Activated T-helper 1 cell treated with Interleukin-2 at 50 U/mL for 16 hours (primary cell): Measurements from ENCODE around the gene GRAMD2B.
"Not testable (repeated sequence)": the region's sequence is repeated elsewhere in the genome, so short reads cannot be mapped to it uniquely, and the experiment has no call there.

Source experiments
- DNase-seq: peaks from one replicate; pipeline ENCODE4 v3.0.0-alpha.2; 2020; ENCODE audit warnings: low read depth

The GRAMD2B gene

GRCh38 chr5:126513302-126513701 is 90.1 kb downstream of the GRAMD2B start:
- DNase-seq = no peak

- DNase-seq = no peak
These were observed 90.5 kb downstream of the GRAMD2B start for GRCh38 chr5:126513703-126514102.

GRCh38 chr5:126514131-126514557 is 90.9 kb downstream of the GRAMD2B start:
- no peak for DNase-seq

- DNase-seq = no peak
These were observed 91.4 kb downstream of the GRAMD2B start for GRCh38 chr5:126514558-126515141.

- DNase-seq = no peak
These were observed 92.1 kb downstream of the GRAMD2B start for GRCh38 chr5:126515337-126515736.

- DNase-seq = no peak
These were observed 92.9 kb downstream of the GRAMD2B start for GRCh38 chr5:126516133-126516532.

GRCh38 chr5:126516852-126517251 is 93.6 kb downstream of the GRAMD2B start:
- DNase-seq = no peak

GRCh38 chr5:126519223-126519622 is 96.0 kb downstream of the GRAMD2B start:
- not testable (repeated sequence) for DNase-seq

- no peak for DNase-seq
These were observed 96.7 kb downstream of the GRAMD2B start for GRCh38 chr5:126519637-126520592.

- no peak for DNase-seq
These were observed 97.4 kb downstream of the GRAMD2B start for GRCh38 chr5:126520593-126520953.

GRCh38 chr5:126521130-126521529 is 97.9 kb downstream of the GRAMD2B start:
- DNase-seq = no peak

GRCh38 chr5:126523818-126524510 is 100.8 kb downstream of the GRAMD2B start:
- no peak for DNase-seq

- no peak for DNase-seq
These were observed 102.5 kb downstream of the GRAMD2B start for GRCh38 chr5:126525630-126526245.

- no peak for DNase-seq
These were observed 103.3 kb downstream of the GRAMD2B start for GRCh38 chr5:126526493-126526892.

- no peak for DNase-seq
These were observed 103.9 kb downstream of the GRAMD2B start for GRCh38 chr5:126527158-126527557.

GRCh38 chr5:126527892-126528291 is 104.7 kb downstream of the GRAMD2B start:
- no peak for DNase-seq

- no peak for DNase-seq
These were observed 108.4 kb downstream of the GRAMD2B start for GRCh38 chr5:126531543-126532120.

- DNase-seq = no peak
These were observed 111.3 kb downstream of the GRAMD2B start for GRCh38 chr5:126534553-126534952.

- DNase-seq = no peak
These were observed 112.8 kb downstream of the GRAMD2B start for GRCh38 chr5:126535856-126536545.

GRCh38 chr5:126536874-126537273 is 113.7 kb downstream of the GRAMD2B start:
- no peak for DNase-seq

GRCh38 chr5:126538579-126538978 is 115.4 kb downstream of the GRAMD2B start:
- DNase-seq = no peak
